ENCODE results near the gene PNMA6E. TPM values are rescaled to one million over a fixed set of nuclear protein-coding genes. Genes with fewer than 3 reads are reported as not detected.

The PNMA6E gene
- total RNA-seq, result not detected
- polyA plus RNA-seq (ENCODE audit: insufficient read length in 6 of 6), result not detected
- long read RNA-seq, donor 1, result 0 reads
- long read RNA-seq, donor 2, result 0 reads
- long read RNA-seq, donor 3, result 0 reads
- long read RNA-seq, donor 4, result 0 reads
- long read RNA-seq, donor 5, result 0 reads
- long read RNA-seq, donor 6, result 0 reads
- long read RNA-seq, donor 7, result 0 reads
- long read RNA-seq, donor 8, result 0 reads
- long read RNA-seq, donor 9, result 0 reads
- long read RNA-seq, donor 10, result 0 reads
- long read RNA-seq, donor 11, result 0 reads
- long read RNA-seq, donor 12, result 0 reads

DNA sequence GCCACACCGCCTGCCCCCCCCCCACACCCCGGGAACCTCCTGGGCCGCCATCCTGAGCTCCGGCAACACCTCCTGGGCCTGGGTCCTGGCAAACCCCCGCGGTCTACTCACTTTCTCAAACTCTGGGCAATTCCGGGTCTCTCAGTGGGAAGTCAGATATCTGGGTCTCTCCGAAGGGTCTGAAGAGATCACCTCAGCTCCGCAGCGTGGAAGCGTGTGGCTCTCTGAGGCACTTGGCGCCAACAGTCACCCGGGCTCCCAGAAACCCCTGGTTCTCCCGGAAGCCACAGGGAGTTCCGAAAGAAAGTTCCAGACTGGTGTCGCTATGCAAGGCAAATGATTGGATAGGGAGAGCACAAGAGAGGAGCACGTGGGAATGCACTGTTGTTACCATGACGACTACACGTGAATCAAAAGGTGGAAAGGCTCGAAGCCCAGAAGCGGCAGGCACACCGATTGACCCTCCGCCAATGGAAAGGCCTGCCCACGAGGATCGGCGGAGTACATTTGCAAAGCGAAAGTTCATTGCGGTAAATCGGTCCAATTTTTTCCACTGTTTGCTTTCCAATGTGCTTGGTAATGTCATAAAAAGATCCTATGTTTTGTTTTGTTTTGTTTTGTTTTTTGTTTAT lies at the start of gene PNMA6E:
Gene PNMA6E, minus strand, starts transcription at position 218 of the 632 bp plus-strand sequence. CDS start 2,501 bp downstream, outside the sequence.
- H3K9me3 ChIP-seq, result no peaks in the 10 kb centered on the region

GRCh38 chrX:153450949-153451277 lies 49.8 kb upstream of the PNMA6E start:
- Histone ChIP-seq H3K4me1 (no peaks in the 10 kb centered on the region), H3K9me3 (no peaks in the 10 kb centered on the region), H3K36me3 (peaks cover 0 to 53% of the 10 kb centered on the region in 2 donors), H3K27me3 (no peaks in the 10 kb centered on the region), H3K4me3 (no peak overlapping the region), H3K27ac (no peak overlapping the region)
- DNase-seq, result no peak
- intact Hi-C loops (cut with DNase I), result no loop called here
- ATAC-seq, result no peak
- no peak for TF ChIP-seq CTCF (IDR thresholded peaks at IDR 0.05)

More for the DNA sequence above, at the start of gene PNMA6E:
- intact Hi-C loops (cut with DNase I), result no loop called here
- no peak within 1 kb of the TSS for H3K4me3 ChIP-seq
- ATAC-seq, result no peak
- no peaks in the 10 kb centered on the region for H3K36me3 ChIP-seq
- H3K27ac ChIP-seq, result no peak within 1 kb of the TSS
- no peaks in the 10 kb centered on the region for H3K4me1 ChIP-seq
- TF ChIP-seq CTCF (IDR thresholded peaks at IDR 0.05), result no peak
- H3K27me3 ChIP-seq, result peaks cover 0 to 6% of the 10 kb centered on the region in 2 donors
- no peak for DNase-seq

GRCh38 chrX:153450114-153450948 lies 49.2 kb upstream of the PNMA6E start:
- no peaks in the 10 kb centered on the region for H3K9me3 ChIP-seq
- intact Hi-C loops (cut with DNase I), result no loop called here
- H3K36me3 ChIP-seq, result peaks cover 0 to 48% of the 10 kb centered on the region in 2 donors
- H3K27me3 ChIP-seq, result no peaks in the 10 kb centered on the region
- no peak overlapping the region for H3K4me3 ChIP-seq
- TF ChIP-seq CTCF (IDR thresholded peaks at IDR 0.05), result no peak
- DNase-seq (peak in 1 of 4 donors; percentile 32), ATAC-seq (no peak)
- H3K4me1 ChIP-seq, result no peaks in the 10 kb centered on the region
- no peak overlapping the region for H3K27ac ChIP-seq

GRCh38 chrX:153449368-153450113 lies 48.4 kb upstream of the PNMA6E start:
- no peaks in the 10 kb centered on the region for H3K9me3 ChIP-seq
- no peak overlapping the region for H3K27ac ChIP-seq
- ATAC-seq (no peak), DNase-seq (peak in 1 of 4 donors; percentile 27)
- intact Hi-C loops (cut with DNase I), result no loop called here
- H3K27me3 ChIP-seq, result no peaks in the 10 kb centered on the region
- H3K36me3 ChIP-seq, result peaks cover 0 to 40% of the 10 kb centered on the region in 2 donors
- H3K4me3 ChIP-seq, result no peak overlapping the region
- H3K4me1 ChIP-seq, result no peaks in the 10 kb centered on the region
- no peak for TF ChIP-seq CTCF (IDR thresholded peaks at IDR 0.05)
